Tibial nerve (tissue), 4 donors: ENCODE results near the gene VSTM2B.

Source experiments
- EP300 ChIP-seq, 2 donors: sonication (generic); formaldehyde crosslinking; IDR thresholded peaks; one replicate each; pipeline ENCODE4 v1.6.1; 2017; ENCODE audit warnings: antibody characterized with exemption in 2 of 2, mild to moderate bottlenecking in 1 of 2
- POLR2A ChIP-seq, 2 donors: fragments of 450-650 bp; IDR thresholded peaks; one replicate each; pipeline ENCODE4 v1.6.1; 2017; ENCODE audit warnings: antibody characterized with exemption in 2 of 2, mild to moderate bottlenecking in 2 of 2, moderate library complexity in 2 of 2
- TF ChIP-seq, protein P1 (sequence below), 5 experiments: fragments of 200-600 bp in 3 of 5; fragments of 450-650 bp in 2 of 5; sonication (generic) in 3 of 5; IDR thresholded peaks; one replicate each; pipeline ENCODE4 v1.5.1; 2016 to 2019; ENCODE audit warnings: antibody characterized with exemption in 5 of 5, mild to moderate bottlenecking in 3 of 5, moderate library complexity in 2 of 5

DNA sequence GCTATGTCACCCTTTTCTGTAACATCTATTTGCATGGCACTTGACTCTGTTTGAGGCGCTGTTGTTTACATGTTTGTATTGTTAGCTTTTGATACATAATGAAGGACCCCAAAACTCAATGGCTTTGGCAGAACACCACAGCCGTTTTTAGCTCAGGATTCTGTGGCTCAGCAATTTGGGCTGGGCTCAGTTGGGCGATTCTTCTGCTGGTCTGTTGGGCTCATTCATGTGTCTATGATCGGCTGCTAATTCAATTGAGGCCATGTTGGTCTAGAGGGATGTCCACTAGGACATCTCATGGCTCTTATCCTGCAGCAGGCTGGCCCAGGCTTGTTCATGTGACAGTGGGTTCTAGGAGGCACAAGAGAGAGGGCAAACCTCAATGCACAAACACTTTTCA is 33.9 kb downstream of the VSTM2B start:
- TF ChIP-seq, protein P1, sequence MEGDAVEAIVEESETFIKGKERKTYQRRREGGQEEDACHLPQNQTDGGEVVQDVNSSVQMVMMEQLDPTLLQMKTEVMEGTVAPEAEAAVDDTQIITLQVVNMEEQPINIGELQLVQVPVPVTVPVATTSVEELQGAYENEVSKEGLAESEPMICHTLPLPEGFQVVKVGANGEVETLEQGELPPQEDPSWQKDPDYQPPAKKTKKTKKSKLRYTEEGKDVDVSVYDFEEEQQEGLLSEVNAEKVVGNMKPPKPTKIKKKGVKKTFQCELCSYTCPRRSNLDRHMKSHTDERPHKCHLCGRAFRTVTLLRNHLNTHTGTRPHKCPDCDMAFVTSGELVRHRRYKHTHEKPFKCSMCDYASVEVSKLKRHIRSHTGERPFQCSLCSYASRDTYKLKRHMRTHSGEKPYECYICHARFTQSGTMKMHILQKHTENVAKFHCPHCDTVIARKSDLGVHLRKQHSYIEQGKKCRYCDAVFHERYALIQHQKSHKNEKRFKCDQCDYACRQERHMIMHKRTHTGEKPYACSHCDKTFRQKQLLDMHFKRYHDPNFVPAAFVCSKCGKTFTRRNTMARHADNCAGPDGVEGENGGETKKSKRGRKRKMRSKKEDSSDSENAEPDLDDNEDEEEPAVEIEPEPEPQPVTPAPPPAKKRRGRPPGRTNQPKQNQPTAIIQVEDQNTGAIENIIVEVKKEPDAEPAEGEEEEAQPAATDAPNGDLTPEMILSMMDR (IDR thresholded peaks at IDR 0.05) = no peak
- TF ChIP-seq POLR2A (IDR thresholded peaks at IDR 0.05) (no peak), EP300 (IDR thresholded peaks at IDR 0.05) (no peak)
